HL-60 (cell line): ENCODE data around the gene CC2D2B.

Experiments
- DNase-seq, 2 experiments: peaks; one replicate each; pipeline ENCODE4 v3.0.0-alpha.2; 2010 to 2020; ENCODE audit warnings: low read depth in 1 of 2, low spot score in 1 of 2
- H3K27ac ChIP-seq: fragments of 250-450 bp; sonication (Bioruptor Pico); replicated peaks from 2 replicates; pipeline ENCODE4 v1.5.1; 2020; ENCODE audit warnings: mild to moderate bottlenecking, moderate library complexity
- H3K27me3 ChIP-seq: fragments of 250-450 bp; sonication (Bioruptor Pico); 2 replicates; pipeline ENCODE4 v1.5.1; 2021; ENCODE audit warnings: mild to moderate bottlenecking, moderate library complexity; ENCODE audit not compliant: insufficient read depth, poor library complexity, severe bottlenecking
- H3K4me3 ChIP-seq: replicated peaks from 2 replicates; pipeline ENCODE4 v1.5.1; 2011; ENCODE audit warnings: mild to moderate bottlenecking, control low read depth, low read length; ENCODE audit not compliant: insufficient read depth
- CTCF ChIP-seq: IDR thresholded peaks from one replicate; pipeline ENCODE4 v1.5.1; 2011; ENCODE audit warnings: low read length, control low read depth, inconsistent platforms; ENCODE audit not compliant: insufficient read depth
- GABPA ChIP-seq: IDR thresholded peaks from 2 replicates; pipeline ENCODE4 v1.6.1; 2012; ENCODE audit warnings: low read depth
- POLR2AphosphoS5 ChIP-seq: IDR thresholded peaks from 2 replicates; pipeline ENCODE4 v1.6.1; 2012; ENCODE audit warnings: low read depth
- REST ChIP-seq: IDR thresholded peaks from 2 replicates; pipeline ENCODE4 v1.6.1; 2012; ENCODE audit warnings: low read depth; ENCODE audit not compliant: insufficient replicate concordance
- SPI1 ChIP-seq: IDR thresholded peaks from 2 replicates; pipeline ENCODE4 v1.6.1; 2012; ENCODE audit warnings: low read depth, mild to moderate bottlenecking, borderline replicate concordance

Gene CC2D2B

GRCh38 chr10:96043033-96043892, 135.5 kb downstream of the CC2D2B start, which contains the start of gene CCNJ:
Gene CCNJ (plus strand): TSS chr10:96043583. CDS start chr10:96044394, 811 bp downstream.
- H3K4me3 ChIP-seq = peak within 1 kb of the TSS; percentile 64
- DNase-seq = peak in 1 of 2 experiments; percentile 84
- H3K27me3 ChIP-seq = no peaks in the 10 kb centered on the region
- TF ChIP-seq REST (peak; percentile 54), CTCF (no peak)
- peak within 1 kb of the TSS; percentile 97 for H3K27ac ChIP-seq

GRCh38 chr10:96043893-96044715, 136.3 kb downstream of the CC2D2B start:
- Histone ChIP-seq H3K4me3 (peak overlapping the region; percentile 64), H3K27ac (peak overlapping the region; percentile 97), H3K27me3 (no peaks in the 10 kb centered on the region)
- DNase-seq = peak in 1 of 2 experiments; percentile 57
- TF ChIP-seq POLR2AphosphoS5 = no peak
- no peak for TF ChIP-seq CTCF
- TF ChIP-seq REST = no peak
- no peak for TF ChIP-seq GABPA
- no peak for TF ChIP-seq SPI1

GRCh38 chr10:96044736-96045135, 137.0 kb downstream of the CC2D2B start:
- Histone ChIP-seq H3K27ac (peak overlapping the region; percentile 97), H3K27me3 (no peaks in the 10 kb centered on the region), H3K4me3 (peak overlapping the region; percentile 64)
- TF ChIP-seq GABPA = no peak
- peak; percentile 45 for TF ChIP-seq POLR2AphosphoS5
- peak; percentile 2; the same call in 1 of the 2 replicates for TF ChIP-seq SPI1
- peak in 1 of 2 experiments; percentile 60 for DNase-seq

GRCh38 chr10:96046546-96046945, 138.8 kb downstream of the CC2D2B start:
- no peak for TF ChIP-seq CTCF
- no peak for TF ChIP-seq SPI1
- no peak for TF ChIP-seq REST
- TF ChIP-seq GABPA = no peak
- no peak for TF ChIP-seq POLR2AphosphoS5
- no peak overlapping the region; the same call in 1 of the 2 replicates for H3K27ac ChIP-seq
- no peak overlapping the region for H3K4me3 ChIP-seq
- DNase-seq = no peak
- no peaks in the 10 kb centered on the region for H3K27me3 ChIP-seq
